HepG2 (cell line): ENCODE data around the gene APBB2. TPM values are rescaled to one million over a fixed set of nuclear protein-coding genes. Genes with fewer than 3 reads are reported as not detected.

Source experiments
- ARNT2 ChIP-seq: sonication (generic); formaldehyde crosslinking; IDR thresholded peaks from 2 replicates; pipeline ENCODE4 v1.8.0; 2022; ENCODE audit warnings: mild to moderate bottlenecking, low read depth, missing genetic modification reagents, moderate library complexity
- CCAR2 ChIP-seq: fragments of 200-400 bp; formaldehyde crosslinking; optimal IDR thresholded peaks from 2 replicates; pipeline ENCODE3; 2018; ENCODE audit warnings: low read depth, mild to moderate bottlenecking, low read length, moderate library complexity
- FOXC1 ChIP-seq: sonication (generic); formaldehyde crosslinking; IDR thresholded peaks from 2 replicates; pipeline ENCODE4 v1.8.0; 2022; ENCODE audit warnings: mild to moderate bottlenecking, missing genetic modification reagents, borderline replicate concordance
- FOXM1 ChIP-seq: sonication (generic); formaldehyde crosslinking; IDR thresholded peaks from 2 replicates; pipeline ENCODE4 v1.5.0; 2020; ENCODE audit warnings: missing genetic modification reagents
- GATA4 ChIP-seq: sonication (generic); IDR thresholded peaks from 2 replicates; pipeline ENCODE4 v1.6.1; 2016; ENCODE audit warnings: antibody characterized with exemption, low read depth, borderline replicate concordance
- HMG20B ChIP-seq: conservative IDR thresholded peaks from 2 replicates; pipeline ENCODE4 v1.6.1; 2016; ENCODE audit warnings: missing genetic modification reagents, missing compliant biosample characterization
- HNRNPH1 ChIP-seq: fragments of 200-400 bp; formaldehyde crosslinking; optimal IDR thresholded peaks from 2 replicates; pipeline ENCODE3; 2017; ENCODE audit warnings: mild to moderate bottlenecking, low read depth, low read length
- KDM5B ChIP-seq: sonication (generic); formaldehyde crosslinking; IDR thresholded peaks from 2 replicates; pipeline ENCODE4 v1.4.0; 2020; ENCODE audit warnings: missing genetic modification reagents, mild to moderate bottlenecking, borderline replicate concordance
- MAFF ChIP-seq: IDR thresholded peaks from 2 replicates; pipeline ENCODE4 v1.6.1; 2011; ENCODE audit warnings: low read depth, low read length, improper control_type of control experiment
- MAFK ChIP-seq, 2 experiments: IDR thresholded peaks in 1 of 2; conservative IDR thresholded peaks in 1 of 2; 2 replicates each; pipeline ENCODE4 v1.6.1; 2011; ENCODE audit warnings: improper control_type of control experiment in 2 of 2, low read length in 2 of 2
- MNT ChIP-seq: fragments of 450-650 bp; IDR thresholded peaks from 2 replicates; pipeline ENCODE4 v1.6.1; 2016
- NFATC3 ChIP-seq: sonication (generic); formaldehyde crosslinking; IDR thresholded peaks from 2 replicates; pipeline ENCODE4 v1.5.1; 2020; ENCODE audit warnings: mild to moderate bottlenecking, missing genetic modification reagents
- NFE2L2 ChIP-seq: fragments of 150-350 bp; IDR thresholded peaks from 2 replicates; pipeline ENCODE4 v1.6.1; 2014; ENCODE audit warnings: low read length
- NR2F6 ChIP-seq, 2 experiments: IDR thresholded peaks; 2 replicates each; pipeline ENCODE4 v1.6.1; 2016; ENCODE audit warnings: antibody characterized with exemption in 1 of 2, mild to moderate bottlenecking in 1 of 2
- PRDM4 ChIP-seq: sonication (generic); formaldehyde crosslinking; IDR thresholded peaks from 2 replicates; pipeline ENCODE4 v1.9.0; 2021; ENCODE audit warnings: missing genetic modification reagents, borderline replicate concordance
- TBX2 ChIP-seq: sonication (generic); formaldehyde crosslinking; IDR thresholded peaks from 2 replicates; pipeline ENCODE4 v1.5.0; 2020; ENCODE audit warnings: missing genetic modification reagents, mild to moderate bottlenecking, borderline replicate concordance
- TOPORS ChIP-seq: sonication (generic); formaldehyde crosslinking; IDR thresholded peaks from 2 replicates; pipeline ENCODE4 v1.8.0; 2023; ENCODE audit warnings: mild to moderate bottlenecking, missing genetic modification reagents
- ZNF264 ChIP-seq: sonication (generic); formaldehyde crosslinking; IDR thresholded peaks from 2 replicates; pipeline ENCODE4 v1.4.0; 2020; ENCODE audit warnings: missing genetic modification reagents
- ZNF362 ChIP-seq: sonication (generic); formaldehyde crosslinking; IDR thresholded peaks from 2 replicates; pipeline ENCODE4 v1.4.0; 2020; ENCODE audit warnings: missing genetic modification reagents, mild to moderate bottlenecking, borderline replicate concordance
- ZNF644 ChIP-seq: IDR thresholded peaks from 2 replicates; pipeline ENCODE4 v1.6.1; 2016; ENCODE audit warnings: low read depth
- ZSCAN31 ChIP-seq: sonication (generic); formaldehyde crosslinking; IDR thresholded peaks from 2 replicates; pipeline ENCODE4 v1.5.0; 2020; ENCODE audit warnings: low read depth, mild to moderate bottlenecking, missing genetic modification reagents
- polyA plus RNA-seq, 8 experiments: library from polyadenylated mRNA; depleted of rRNA in 3 of 8; stranded (reverse) in 7 of 8; unstranded in 1 of 8; fragments of >200 nt; fragmentation: Illumina TruSeq in 4 of 8; extraction: Trizol in 4 of 8; gene quantifications; 2 replicates each; pipeline versions ENCODE4 v1.2.1 to v1.2.3, GENCODE V29; 2011 to 2016; ENCODE audit warnings: low read depth in 4 of 8, missing spikeins in 1 of 8, mixed read lengths in 1 of 8; ENCODE audit not compliant: insufficient read depth in 1 of 8
- total RNA-seq, 5 experiments: library from RNA; depleted of rRNA; stranded (reverse); fragments of >200 nt; fragmentation: Illumina TruSeq; extraction: Trizol; gene quantifications; 2 replicates each; pipeline ENCODE4 v1.2.3, GENCODE V29; 2016; ENCODE audit warnings: low read depth in 1 of 5
- TF ChIP-seq, protein P1 (sequence below): sonication (generic); formaldehyde crosslinking; IDR thresholded peaks from 2 replicates; pipeline ENCODE4 v1.4.0; 2020; ENCODE audit warnings: missing genetic modification reagents

Gene APBB2
- total and polyA plus RNA-seq, 2 of the 13 experiments (the other 11 are each of a cell fraction or from before 2014, with no cell fraction given) = 11.7 to 17.0 TPM

GRCh38 chr4:41216294-41217019, 2.1 kb upstream of the APBB2 start (continued):
- peak; percentile 31; the same call in 1 of the 2 replicates for TF ChIP-seq ZNF362 (CRISPR knock-in tag)
- TF ChIP-seq ZNF264 = peak; percentile 73; the same call in 1 of the 2 replicates
- TF ChIP-seq FOXM1 = no peak
- no peak for TF ChIP-seq MAFF
- TF ChIP-seq TOPORS (CRISPR knock-in tag) = no peak
- no peak for TF ChIP-seq MNT
- TF ChIP-seq HMG20B (CRISPR knock-in tag) = 0 out of 2 replicates have a peak, but pooled peaks have one; percentile 43
- peak; percentile 76; the same call in 1 of the 2 replicates for TF ChIP-seq ZSCAN31 (CRISPR knock-in tag)
- no peak for TF ChIP-seq PRDM4 (CRISPR knock-in tag)
- peak; percentile 82; the same call in 1 of the 2 replicates for TF ChIP-seq KDM5B (CRISPR knock-in tag)
- TF ChIP-seq ARNT2 (CRISPR knock-in tag) = no peak
- TF ChIP-seq TBX2 (CRISPR knock-in tag) = peak; percentile 57; the same call in 1 of the 2 replicates
- no peak for TF ChIP-seq HNRNPH1
- no peak for TF ChIP-seq NR2F6 (IDR thresholded peaks at IDR 0.05)
- TF ChIP-seq NR2F6 (CRISPR knock-in tag; IDR thresholded peaks at IDR 0.05) = peak; percentile 59; the same call in 1 of the 2 replicates
- TF ChIP-seq, protein P1, sequence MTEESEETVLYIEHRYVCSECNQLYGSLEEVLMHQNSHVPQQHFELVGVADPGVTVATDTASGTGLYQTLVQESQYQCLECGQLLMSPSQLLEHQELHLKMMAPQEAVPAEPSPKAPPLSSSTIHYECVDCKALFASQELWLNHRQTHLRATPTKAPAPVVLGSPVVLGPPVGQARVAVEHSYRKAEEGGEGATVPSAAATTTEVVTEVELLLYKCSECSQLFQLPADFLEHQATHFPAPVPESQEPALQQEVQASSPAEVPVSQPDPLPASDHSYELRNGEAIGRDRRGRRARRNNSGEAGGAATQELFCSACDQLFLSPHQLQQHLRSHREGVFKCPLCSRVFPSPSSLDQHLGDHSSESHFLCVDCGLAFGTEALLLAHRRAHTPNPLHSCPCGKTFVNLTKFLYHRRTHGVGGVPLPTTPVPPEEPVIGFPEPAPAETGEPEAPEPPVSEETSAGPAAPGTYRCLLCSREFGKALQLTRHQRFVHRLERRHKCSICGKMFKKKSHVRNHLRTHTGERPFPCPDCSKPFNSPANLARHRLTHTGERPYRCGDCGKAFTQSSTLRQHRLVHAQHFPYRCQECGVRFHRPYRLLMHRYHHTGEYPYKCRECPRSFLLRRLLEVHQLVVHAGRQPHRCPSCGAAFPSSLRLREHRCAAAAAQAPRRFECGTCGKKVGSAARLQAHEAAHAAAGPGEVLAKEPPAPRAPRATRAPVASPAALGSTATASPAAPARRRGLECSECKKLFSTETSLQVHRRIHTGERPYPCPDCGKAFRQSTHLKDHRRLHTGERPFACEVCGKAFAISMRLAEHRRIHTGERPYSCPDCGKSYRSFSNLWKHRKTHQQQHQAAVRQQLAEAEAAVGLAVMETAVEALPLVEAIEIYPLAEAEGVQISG = peak; percentile 85
- no peak for TF ChIP-seq CCAR2
- TF ChIP-seq ZNF644 = no peak
- TF ChIP-seq FOXC1 (CRISPR knock-in tag) = peak; percentile 74; the same call in 1 of the 2 replicates
- TF ChIP-seq GATA4 = no peak
- TF ChIP-seq NFE2L2 = no peak
- TF ChIP-seq MAFK (conservative IDR thresholded peaks at IDR 0.05 in 1 of 2, IDR thresholded peaks at IDR 0.05 in 1 of 2; ENCODE audit: low read length in 2 of 2) = peak in 1 of 2 experiments; percentile 46; a peak in 1 of 4 replicates
- no peak for TF ChIP-seq NFATC3 (CRISPR knock-in tag)
